AG09309 (cell line): ENCODE measurements around the gene SLC14A1.

Experiments used
- DNase-seq: peaks from one replicate; pipeline ENCODE4 v3.0.0-alpha.2; 2010; ENCODE audit warnings: low read depth
- H3K4me3 ChIP-seq: 2 replicates; pipeline ENCODE4 v1.5.1; 2011; ENCODE audit warnings: mild to moderate bottlenecking, low read depth, low read length, moderate library complexity; ENCODE audit not compliant: control insufficient read depth
- TF ChIP-seq, protein P1 (sequence below): IDR thresholded peaks from 2 replicates; pipeline ENCODE4 v1.5.1; 2011; ENCODE audit warnings: mild to moderate bottlenecking, low read depth, low read length, inconsistent platforms; ENCODE audit not compliant: insufficient read depth, control insufficient read depth; ENCODE audit errors: missing control alignments

The SLC14A1 gene

DNA sequence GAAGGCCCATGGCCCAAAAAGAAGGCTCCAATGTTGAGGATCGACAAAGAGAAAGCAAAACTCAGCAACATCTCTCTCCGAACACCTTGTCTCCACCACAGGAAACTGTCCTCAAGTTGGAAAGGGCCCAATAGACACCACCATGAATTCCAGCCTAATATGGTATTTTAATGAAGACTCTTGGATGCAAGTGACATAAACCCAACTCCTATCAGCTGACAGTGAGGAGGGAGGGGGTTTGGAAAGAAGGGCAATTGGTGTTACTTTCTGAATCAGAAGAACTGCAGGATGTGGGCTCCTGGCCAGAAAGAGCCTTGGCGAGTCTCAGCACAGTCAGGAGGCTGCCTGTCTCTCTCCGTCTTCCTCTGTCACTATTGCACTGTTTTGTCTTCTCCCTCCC, 61.2 kb downstream of the SLC14A1 start:
- no peak for DNase-seq

DNA sequence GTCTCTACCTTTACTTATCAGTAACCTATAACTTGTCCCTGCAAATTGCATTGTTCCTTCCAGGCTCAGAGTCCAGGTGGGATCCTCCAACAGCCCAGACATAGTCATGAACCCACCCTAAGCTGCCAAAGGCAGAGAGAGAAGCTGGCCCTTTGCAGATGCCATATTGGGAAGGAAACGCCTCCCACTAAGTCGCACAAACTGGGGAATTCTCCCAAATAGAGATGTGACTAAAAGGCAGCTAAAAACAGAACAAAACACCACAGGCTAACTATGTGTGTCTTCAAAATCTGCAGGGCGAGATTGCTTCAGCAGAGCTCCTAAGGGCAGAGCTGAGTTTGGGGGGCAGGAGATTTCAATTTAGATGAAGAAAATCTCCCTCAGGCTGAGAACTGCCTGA, 63.0 kb downstream of the SLC14A1 start:
- TF ChIP-seq, protein P1, sequence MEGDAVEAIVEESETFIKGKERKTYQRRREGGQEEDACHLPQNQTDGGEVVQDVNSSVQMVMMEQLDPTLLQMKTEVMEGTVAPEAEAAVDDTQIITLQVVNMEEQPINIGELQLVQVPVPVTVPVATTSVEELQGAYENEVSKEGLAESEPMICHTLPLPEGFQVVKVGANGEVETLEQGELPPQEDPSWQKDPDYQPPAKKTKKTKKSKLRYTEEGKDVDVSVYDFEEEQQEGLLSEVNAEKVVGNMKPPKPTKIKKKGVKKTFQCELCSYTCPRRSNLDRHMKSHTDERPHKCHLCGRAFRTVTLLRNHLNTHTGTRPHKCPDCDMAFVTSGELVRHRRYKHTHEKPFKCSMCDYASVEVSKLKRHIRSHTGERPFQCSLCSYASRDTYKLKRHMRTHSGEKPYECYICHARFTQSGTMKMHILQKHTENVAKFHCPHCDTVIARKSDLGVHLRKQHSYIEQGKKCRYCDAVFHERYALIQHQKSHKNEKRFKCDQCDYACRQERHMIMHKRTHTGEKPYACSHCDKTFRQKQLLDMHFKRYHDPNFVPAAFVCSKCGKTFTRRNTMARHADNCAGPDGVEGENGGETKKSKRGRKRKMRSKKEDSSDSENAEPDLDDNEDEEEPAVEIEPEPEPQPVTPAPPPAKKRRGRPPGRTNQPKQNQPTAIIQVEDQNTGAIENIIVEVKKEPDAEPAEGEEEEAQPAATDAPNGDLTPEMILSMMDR, result no peak
- no peak overlapping the region for H3K4me3 ChIP-seq
- DNase-seq, result no peak

More for the DNA sequence above, 61.2 kb downstream of the SLC14A1 start:
- no peak overlapping the region for H3K4me3 ChIP-seq
- TF ChIP-seq, protein P1, result no peak

DNA sequence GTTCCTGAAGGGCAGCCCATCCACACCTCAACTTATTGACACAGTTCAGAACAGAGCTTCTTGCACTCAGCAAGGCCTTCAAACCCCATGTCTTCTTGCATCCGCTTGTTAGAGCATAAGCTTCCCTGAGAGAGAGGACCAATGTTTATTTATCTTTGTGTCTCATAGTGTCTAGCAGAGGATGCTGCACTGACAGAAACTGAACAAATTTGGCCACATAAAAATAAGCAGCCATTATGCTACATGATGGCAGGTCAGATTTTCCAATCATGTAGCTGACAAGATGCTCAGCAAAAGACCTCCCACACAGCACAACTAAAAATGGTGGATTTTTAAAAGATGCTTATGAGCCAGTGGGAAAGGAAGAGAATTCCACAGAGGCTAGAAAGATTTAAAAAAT, 63.4 kb downstream of the SLC14A1 start:
- no peak for DNase-seq
- TF ChIP-seq, protein P1, result no peak
- no peak overlapping the region for H3K4me3 ChIP-seq

DNA sequence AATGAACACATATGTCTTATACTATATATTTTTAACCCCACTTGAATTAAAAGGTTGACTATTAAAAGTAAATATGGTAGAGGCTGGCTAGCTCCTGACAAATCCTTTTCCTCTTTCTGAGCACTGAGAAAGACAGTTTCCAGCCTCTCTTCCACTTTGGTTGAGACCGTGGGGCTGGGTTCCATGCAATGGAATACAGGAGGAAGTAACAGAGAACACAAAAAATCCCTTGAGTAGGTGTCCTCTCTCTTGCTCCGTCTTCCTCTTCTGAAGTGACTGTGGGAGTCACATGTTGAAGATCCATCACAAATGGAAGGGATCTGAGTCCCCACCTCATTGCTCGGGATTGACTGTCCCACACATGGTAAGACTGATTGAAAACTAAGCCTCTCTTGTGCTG, 64.9 kb downstream of the SLC14A1 start:
- no peak for DNase-seq
- no peak overlapping the region for H3K4me3 ChIP-seq
- TF ChIP-seq, protein P1, result no peak

DNA sequence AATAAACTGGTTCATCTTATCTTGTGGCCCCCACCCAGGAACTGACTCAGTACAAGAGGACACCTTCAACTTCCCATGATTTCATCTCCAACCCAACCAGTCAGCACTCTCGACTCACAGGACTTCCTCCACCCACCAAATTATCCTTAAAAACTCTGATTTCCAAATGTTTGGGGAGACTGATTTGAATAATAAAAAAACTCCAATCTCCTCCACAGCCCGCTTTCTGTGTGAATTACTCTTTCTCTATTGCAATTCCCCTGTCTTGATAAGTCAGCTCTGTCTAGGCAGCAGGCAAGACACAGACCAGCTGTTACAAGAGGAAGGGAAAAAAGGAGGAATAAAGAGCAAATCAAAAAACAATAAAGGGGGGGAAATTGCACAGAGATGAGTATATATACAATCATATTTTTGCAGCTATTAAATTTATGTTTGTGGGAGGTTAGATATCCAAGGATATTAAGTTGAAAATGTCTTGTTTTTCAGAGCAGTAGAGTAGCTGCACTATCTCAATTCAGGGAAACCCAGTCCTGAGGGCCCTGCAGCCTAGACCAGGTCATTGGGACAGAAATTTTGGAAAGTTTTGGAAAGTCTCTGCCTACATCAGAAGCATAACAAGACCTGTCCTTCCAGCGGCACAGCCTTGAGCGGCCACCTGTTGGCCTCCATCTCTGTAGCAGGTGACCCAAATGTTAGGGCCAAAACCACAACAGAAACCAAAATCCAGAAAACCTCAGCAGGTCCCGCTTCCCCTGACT, 68.7 kb downstream of the SLC14A1 start:
- no peak for DNase-seq
- TF ChIP-seq, protein P1, result no peak
- H3K4me3 ChIP-seq, result no peak overlapping the region

DNA sequence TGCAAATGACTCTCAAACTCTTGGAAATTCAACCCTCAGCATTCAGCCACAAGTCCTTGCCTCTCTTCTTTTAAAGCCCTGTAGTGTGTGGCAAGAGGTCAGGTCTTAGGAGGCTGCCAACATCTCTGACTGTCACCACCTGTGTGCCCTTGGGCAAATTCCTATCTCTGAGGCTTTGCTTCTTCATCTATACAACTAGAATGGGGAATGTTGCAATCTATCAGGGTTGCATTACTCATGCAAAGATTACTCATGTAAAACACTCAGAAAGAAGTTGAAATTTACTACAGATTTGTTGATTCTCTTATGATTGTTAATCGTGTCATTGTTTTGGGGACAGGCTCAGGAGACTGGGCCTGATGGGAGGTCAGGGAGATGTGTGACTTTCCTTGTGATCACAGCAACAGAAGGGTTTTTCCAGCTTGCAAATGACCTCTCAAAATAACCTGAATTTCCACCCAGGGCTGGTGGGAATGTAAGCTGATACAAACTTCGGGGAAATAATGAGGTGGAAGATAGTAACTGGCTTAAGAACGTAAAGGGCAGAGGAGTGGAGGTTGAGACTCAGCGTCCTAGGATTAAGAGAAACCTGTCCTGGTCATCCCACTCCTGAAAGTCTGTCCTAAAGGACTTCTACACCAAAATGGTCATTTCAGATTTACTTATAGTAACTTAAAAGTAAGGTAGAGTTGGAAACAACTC, 69.4 kb downstream of the SLC14A1 start:
- peak; percentile 81 for DNase-seq
- TF ChIP-seq, protein P1, result no peak
- H3K4me3 ChIP-seq, result no peak overlapping the region
